Cardiac septum (tissue), 1 donor: Measurements from ENCODE around the gene ZNF655. TPM values are rescaled to one million over a fixed set of nuclear protein-coding genes. Genes with fewer than 3 reads are reported as not detected.
A peak's percentile ranks its signal among the peaks of the same experiment; 100 is the strongest.

Experiments
- DNase-seq: peaks from one replicate; pipeline ENCODE4 v3.0.0-alpha.2; 2020; ENCODE audit warnings: low spot score
- intact Hi-C: fragments of 100-400 bp; cut with DNase I; formaldehyde crosslinking; loops from one replicate; pipeline ENCODE4 v1.14.0; 2022
- total RNA-seq: library from RNA; stranded (reverse); fragmentation: NEBNext Ultra II Directional; extraction: Animal tissue kit (Norgen Biotek cat#: 25700); gene quantifications from one replicate; pipeline ENCODE4 v1.2.1, GENCODE V29; 2021
- donor health status: DM: no; HTN: no; CAD: no.

Gene ZNF655
- total RNA-seq, 1 donor from 2014 or later, result 42.1 TPM

- intact Hi-C loops, result no loop called here
- DNase-seq, result no peak
Observed at GRCh38 chr7:99597762-99598501, 39.5 kb downstream of the ZNF655 start, which contains the start of gene TMEM225B. Gene TMEM225B, plus strand, starts transcription at chr7:99598267. Its CDS starts 6,122 bp downstream, at chr7:99604389.

GRCh38 chr7:99599836-99600235, 41.4 kb downstream of the ZNF655 start:
- intact Hi-C loops, result no loop called here
- no peak for DNase-seq

- DNase-seq, result no peak
- intact Hi-C loops, result no loop called here
Observed at GRCh38 chr7:99601656-99602310, 43.3 kb downstream of the ZNF655 start.

GRCh38 chr7:99605527-99605926, 47.1 kb downstream of the ZNF655 start:
- DNase-seq, result no peak
- intact Hi-C loops, result no loop called here

GRCh38 chr7:99606531-99606930, 48.1 kb downstream of the ZNF655 start:
- intact Hi-C loops, result no loop called here
- DNase-seq, result no peak

DNA sequence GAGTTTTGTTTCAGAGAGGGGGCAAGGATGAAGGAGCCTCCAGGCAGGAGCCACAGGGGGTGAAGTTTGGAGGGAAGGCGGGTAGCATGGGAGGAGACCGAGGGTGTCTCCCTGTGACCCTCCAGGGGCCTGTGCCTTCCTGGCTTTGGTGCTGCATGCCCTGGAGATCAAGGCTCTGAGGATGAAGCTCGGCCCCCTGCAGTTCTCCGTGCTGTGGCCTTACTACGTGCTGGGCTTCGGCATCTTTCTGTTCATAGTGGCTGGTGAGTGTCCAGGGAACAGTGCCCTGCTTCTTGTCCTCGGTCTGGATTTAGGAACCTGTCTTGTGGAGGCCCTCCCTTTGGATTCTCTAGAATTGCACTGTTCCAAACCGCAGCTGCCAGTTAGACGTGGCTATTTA, 49.1 kb downstream of the ZNF655 start:
- DNase-seq, result no peak
- intact Hi-C loops, result no loop called here

DNA sequence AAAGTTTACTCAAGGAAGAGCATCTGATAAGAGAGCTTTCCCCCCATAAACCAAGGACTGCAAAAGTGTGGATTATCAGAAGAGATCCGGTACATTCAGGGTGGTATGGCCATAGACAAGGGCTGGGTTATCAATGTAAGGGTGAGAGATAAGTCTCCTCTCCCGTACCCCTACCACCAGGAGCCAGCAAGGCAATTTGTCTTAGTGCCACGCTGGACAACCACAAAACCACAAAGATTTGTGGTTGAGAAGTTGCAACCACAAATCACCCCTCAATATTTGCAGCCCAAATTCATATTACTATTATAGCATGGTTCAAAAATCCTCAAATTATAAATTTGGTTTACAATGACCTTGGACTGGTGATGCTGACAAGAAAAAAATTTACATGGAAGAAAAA, 56.1 kb downstream of the ZNF655 start:
- no peak for DNase-seq
- intact Hi-C loops, result no loop called here

- intact Hi-C loops, result loop anchor here (5.0 kb wide), 1 partner anchor 59 kb away; the partner anchor contains the start of gene ZNF655
- no peak for DNase-seq
Observed at GRCh38 chr7:99615989-99616358, 57.5 kb downstream of the ZNF655 start.

DNA sequence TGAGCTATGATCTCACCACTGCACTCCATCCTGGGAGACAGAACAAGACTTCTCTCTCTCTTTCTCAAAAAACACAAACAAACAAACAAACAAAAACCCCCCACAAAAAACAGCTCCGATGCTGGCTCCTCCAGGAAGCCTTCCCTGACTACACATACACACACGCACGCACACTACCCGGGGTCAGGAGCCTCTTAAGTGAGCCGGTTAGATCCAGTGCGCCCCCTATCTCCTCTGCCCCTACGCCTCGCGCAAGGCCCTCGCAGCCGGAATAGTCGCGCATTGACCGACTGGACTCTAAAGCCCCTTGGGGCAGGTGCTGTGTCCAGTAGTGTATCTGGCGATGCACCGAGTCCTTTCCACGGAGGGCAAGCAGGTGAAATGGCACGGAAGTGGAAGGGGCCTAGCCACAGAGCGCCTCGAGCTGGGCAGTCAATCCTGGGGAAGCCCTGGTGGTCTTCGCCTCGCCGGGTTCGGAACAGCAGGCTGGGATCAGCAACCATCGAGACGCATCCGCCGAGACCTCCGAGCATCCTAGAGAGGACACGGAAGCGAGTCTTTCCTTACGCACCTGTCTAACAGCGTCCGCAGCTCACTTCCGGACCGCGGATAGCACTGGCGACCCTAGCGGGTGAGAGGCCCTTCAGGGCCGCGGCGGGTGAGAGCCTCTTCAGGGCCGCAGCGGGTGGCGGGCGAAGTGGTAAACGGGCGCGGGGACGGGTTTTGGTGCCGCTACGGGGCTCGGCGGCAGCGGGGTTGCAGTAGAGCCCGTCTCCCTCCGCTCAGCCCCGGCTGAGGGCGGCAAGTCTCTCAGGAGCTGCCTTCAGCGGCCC, 58.1 kb downstream of the ZNF655 start, which contains the start of gene ZSCAN25:
ZSCAN25 (plus strand) TSS at position 588 of the 833 bp plus-strand sequence. CDS start 2,661 bp downstream, outside the sequence.
- intact Hi-C loops, result loop anchor here (5.0 kb wide), 1 partner anchor 59 kb away; the partner anchor contains the start of gene ZNF655
- DNase-seq, result peak; percentile 94

- intact Hi-C loops, result loop anchor here (5.0 kb wide), 1 partner anchor 60 kb away; the partner anchor contains the start of gene ZNF655
- DNase-seq, result no peak
Observed at GRCh38 chr7:99617192-99617781, 58.8 kb downstream of the ZNF655 start.

- DNase-seq, result no peak
- intact Hi-C loops, result loop anchor here (5.0 kb wide), 1 partner anchor 61 kb away; the partner anchor contains the start of gene ZNF655
Observed at GRCh38 chr7:99618726-99619125, 60.3 kb downstream of the ZNF655 start.

GRCh38 chr7:99619571-99620130, 61.2 kb downstream of the ZNF655 start:
- no peak for DNase-seq
- intact Hi-C loops, result loop anchor here (5.0 kb wide), 1 partner anchor 62 kb away; the partner anchor contains the start of gene ZNF655

DNA sequence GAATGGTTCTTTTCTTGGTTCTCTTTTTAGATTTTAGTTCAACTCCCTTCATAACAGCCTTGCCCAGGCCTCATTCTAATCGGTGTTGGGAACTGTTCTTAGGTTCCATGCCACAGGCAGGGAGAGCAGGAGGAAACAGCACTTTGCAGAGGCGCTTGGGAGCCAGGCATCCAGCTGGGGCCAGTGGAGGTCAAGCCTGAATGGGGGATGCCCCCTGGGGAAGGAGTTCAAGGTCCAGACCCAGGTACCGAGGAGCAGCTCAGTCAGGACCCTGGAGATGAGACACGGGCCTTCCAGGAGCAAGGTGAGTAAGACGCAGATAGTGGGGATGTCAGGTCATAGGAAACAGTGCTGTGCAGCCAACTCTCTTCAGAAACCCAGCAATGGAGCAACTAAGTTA, 62.8 kb downstream of the ZNF655 start:
- intact Hi-C loops, result no loop called here
- no peak for DNase-seq

DNA sequence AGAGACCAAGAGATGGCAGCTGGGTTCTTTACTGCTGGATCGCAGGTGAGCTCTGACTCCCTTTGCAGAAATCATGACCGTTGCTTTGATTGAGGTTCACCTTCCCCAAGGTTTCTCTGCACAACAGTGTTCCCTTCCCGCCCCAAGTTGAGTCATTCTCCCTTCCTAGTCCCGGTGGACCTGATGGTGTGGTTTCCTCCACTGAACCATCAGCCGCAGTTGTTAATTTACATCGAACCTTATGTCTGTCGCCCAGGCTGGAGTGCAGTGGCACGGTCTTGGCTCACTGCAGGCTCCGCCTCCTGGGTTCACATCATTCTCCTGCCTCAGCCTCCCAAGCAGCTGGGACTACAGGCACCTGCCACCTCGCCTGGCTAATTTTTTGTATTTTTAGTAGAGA, 64.2 kb downstream of the ZNF655 start:
- DNase-seq, result no peak
- intact Hi-C loops, result no loop called here

DNA sequence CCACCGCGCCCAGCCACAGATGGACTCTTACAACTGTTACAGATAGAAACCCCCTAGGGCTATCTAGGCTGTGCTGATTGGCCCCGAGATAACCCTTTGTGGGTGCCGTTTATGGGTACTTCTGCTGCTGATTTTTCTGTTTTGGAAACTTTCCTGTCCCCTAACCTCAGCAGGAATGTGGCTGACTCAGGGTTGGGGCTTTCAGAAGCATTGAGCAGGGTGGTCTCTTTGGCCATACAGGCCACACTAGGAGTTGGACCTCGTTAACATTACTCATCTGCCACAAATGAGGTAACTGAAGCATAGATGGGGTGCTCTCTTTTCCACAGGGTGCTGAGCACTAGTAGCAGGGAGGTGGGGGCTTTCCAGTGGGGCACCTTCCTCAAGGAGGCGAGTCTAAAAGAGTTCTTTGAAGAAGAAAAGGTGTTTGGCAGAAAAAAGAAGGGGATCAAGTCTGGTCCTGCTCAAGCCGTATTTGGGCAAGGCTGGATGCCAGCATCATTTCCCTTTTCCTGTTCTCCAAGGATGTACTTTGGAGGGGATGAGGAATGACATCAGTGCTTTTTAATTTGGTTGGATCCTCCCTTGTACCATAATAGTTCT, 64.8 kb downstream of the ZNF655 start:
- DNase-seq, result no peak
- intact Hi-C loops, result no loop called here

- intact Hi-C loops, result no loop called here
- no peak for DNase-seq
Observed at GRCh38 chr7:99623702-99624447, 65.4 kb downstream of the ZNF655 start.

DNA sequence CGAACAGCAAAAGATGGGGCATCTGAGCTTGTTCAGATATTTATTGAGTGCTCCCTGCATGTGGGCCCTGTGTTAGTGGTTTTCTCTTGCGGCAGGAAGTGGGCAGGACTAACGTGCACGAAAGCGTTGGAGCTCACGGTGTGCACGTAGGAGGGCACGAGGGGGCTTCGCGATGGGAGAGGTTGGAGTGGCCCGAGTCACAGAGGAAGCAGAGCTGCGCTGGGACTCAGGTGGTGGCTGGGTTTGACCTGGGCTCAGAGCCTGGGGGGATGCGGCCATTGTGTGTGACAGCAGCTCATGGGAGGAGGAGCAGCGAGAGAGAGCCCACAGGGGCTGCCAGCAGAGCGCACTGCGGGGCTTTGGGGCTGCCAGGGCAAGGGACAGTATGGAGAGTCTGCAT, 66.0 kb downstream of the ZNF655 start:
- no peak for DNase-seq
- intact Hi-C loops, result no loop called here

DNA sequence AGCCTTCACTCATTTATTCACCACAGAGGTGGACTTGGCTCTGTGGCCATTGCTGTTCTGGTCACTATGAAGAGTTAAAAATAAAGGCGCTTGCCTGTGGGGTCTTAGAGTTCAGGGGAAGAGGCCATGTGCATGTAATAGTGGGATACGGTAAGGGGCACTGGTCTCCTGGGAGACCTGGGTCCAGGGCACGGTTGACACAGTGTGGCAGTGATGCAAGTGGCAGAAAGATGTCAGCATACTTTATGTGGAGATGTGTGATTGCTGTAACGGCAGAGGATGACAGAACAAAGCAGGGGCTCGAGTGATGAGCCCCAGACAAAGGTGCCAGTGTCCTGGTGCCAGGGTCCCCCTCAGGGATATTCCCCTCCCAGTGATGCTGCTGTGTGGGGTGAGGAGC, 66.9 kb downstream of the ZNF655 start:
- DNase-seq, result no peak
- intact Hi-C loops, result no loop called here
